Stomach (tissue), 4 donors: Measurements from ENCODE around the gene FAM161B.

Source experiments
- EP300 ChIP-seq: sonication (generic); formaldehyde crosslinking; IDR thresholded peaks from one replicate; pipeline ENCODE4 v1.6.1; 2017; ENCODE audit warnings: antibody characterized with exemption
- POLR2A ChIP-seq, 4 donors: fragments of 450-650 bp; IDR thresholded peaks; one replicate each; pipeline ENCODE4 v1.6.1; 2016; ENCODE audit warnings: antibody characterized with exemption in 4 of 4, control low read depth in 2 of 4, mild to moderate bottlenecking in 1 of 4, moderate library complexity in 1 of 4
- POLR2AphosphoS5 ChIP-seq, 3 donors: sonication (generic); formaldehyde crosslinking; IDR thresholded peaks; one replicate each; pipeline ENCODE4 v1.6.1; 2016; ENCODE audit warnings: antibody characterized with exemption in 3 of 3
- TF ChIP-seq, protein P1 (sequence below), 7 experiments: fragments of 450-650 bp in 4 of 7; fragments of 200-600 bp in 3 of 7; sonication (generic) in 3 of 7; IDR thresholded peaks; one replicate each; pipeline ENCODE4 v1.5.1; 2016 to 2019; ENCODE audit warnings: antibody characterized with exemption in 7 of 7, control low read depth in 2 of 7, mild to moderate bottlenecking in 1 of 7

DNA sequence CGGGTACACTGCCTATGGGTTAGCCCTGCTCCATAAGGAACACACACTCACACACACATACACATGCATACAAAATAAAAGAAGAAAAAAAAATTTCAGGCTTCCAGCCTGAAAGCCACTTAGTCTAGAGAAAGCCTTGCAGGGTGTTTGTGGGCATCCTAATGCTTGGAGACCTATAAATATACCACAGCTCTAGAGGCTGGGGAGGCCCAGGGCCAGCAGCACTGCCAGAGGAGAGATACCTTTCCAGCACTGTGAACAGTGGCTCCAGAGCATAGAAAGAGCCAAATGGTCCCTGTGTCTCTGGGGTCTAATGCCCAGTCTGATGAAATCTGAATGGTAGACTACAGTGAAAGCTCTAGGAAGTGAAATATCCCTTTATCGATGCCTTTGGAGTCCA is 12.9 kb downstream of the FAM161B start:
- TF ChIP-seq POLR2A (IDR thresholded peaks at IDR 0.05) (no peak), POLR2AphosphoS5 (IDR thresholded peaks at IDR 0.05) (no peak), EP300 (no peak)
- TF ChIP-seq, protein P1, sequence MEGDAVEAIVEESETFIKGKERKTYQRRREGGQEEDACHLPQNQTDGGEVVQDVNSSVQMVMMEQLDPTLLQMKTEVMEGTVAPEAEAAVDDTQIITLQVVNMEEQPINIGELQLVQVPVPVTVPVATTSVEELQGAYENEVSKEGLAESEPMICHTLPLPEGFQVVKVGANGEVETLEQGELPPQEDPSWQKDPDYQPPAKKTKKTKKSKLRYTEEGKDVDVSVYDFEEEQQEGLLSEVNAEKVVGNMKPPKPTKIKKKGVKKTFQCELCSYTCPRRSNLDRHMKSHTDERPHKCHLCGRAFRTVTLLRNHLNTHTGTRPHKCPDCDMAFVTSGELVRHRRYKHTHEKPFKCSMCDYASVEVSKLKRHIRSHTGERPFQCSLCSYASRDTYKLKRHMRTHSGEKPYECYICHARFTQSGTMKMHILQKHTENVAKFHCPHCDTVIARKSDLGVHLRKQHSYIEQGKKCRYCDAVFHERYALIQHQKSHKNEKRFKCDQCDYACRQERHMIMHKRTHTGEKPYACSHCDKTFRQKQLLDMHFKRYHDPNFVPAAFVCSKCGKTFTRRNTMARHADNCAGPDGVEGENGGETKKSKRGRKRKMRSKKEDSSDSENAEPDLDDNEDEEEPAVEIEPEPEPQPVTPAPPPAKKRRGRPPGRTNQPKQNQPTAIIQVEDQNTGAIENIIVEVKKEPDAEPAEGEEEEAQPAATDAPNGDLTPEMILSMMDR (IDR thresholded peaks at IDR 0.05): no peak
